ENCODE measurements around the gene GLI3.

DNA sequence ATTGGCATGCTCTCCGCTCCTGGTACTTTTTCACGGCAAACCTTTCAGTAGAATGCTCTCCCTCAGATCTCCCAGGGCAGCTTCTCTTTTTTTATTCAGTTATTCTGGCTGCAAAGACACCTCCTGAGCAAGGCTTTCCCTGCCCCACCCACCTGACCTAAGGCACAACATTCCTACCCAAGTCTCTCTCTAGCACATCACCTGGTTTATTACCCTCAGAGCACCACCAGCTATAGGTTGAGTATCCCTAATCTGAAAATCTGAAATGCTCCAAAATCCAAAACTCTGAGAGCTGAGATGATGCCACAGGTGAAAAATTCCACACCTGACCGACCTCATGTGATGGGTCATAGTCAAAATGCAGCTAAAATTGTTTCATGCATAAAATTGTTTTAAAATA is 99.6 kb downstream of the GLI3 start:
- TF ChIP-seq POLR2AphosphoS5 (IDR thresholded peaks at IDR 0.05; ENCODE audit: low read depth, low read length) (no peak), POLR2A (IDR thresholded peaks at IDR 0.05; ENCODE audit: low read depth, low read length) (no peak), TAF1 (IDR thresholded peaks at IDR 0.05; ENCODE audit: borderline replicate concordance, low read depth, low read length) (no peak)

Measured in GM12892 (cell line).